Loucy (cell line): ENCODE data around the gene CHKB.

Experiments used
- H2AFZ ChIP-seq: fragments of 200-600 bp; sonication (generic); 2 replicates; pipeline ENCODE4 v1.6.0; 2016; ENCODE audit warnings: antibody characterized with exemption, mild to moderate bottlenecking, low read length, moderate library complexity
- H3F3A ChIP-seq: fragments of 200-600 bp; 2 replicates; pipeline ENCODE4 v1.6.0; 2016; ENCODE audit warnings: antibody characterized with exemption, low read depth, mild to moderate bottlenecking
- H3K27me3 ChIP-seq: fragments of 200-600 bp; sonication (generic); 2 replicates; pipeline ENCODE4 v1.6.1; 2014; ENCODE audit warnings: low read length, mild to moderate bottlenecking; ENCODE audit not compliant: insufficient read depth, poor library complexity, severe bottlenecking
- H3K36me3 ChIP-seq: fragments of 200-600 bp; sonication (generic); 2 replicates; pipeline ENCODE4 v1.6.1; 2016; ENCODE audit warnings: low read length; ENCODE audit not compliant: insufficient read depth
- H3K4me1 ChIP-seq: fragments of 200-600 bp; sonication (generic); 2 replicates; pipeline ENCODE4 v1.5.1; 2014; ENCODE audit warnings: low read length, mild to moderate bottlenecking; ENCODE audit not compliant: insufficient read depth, poor library complexity, severe bottlenecking
- H3K4me2 ChIP-seq: fragments of 200-600 bp; sonication (generic); 2 replicates; pipeline ENCODE4 v1.6.0; 2014; ENCODE audit warnings: antibody characterized with exemption, low read length, low read depth, mild to moderate bottlenecking; ENCODE audit not compliant: poor library complexity, severe bottlenecking
- H3K4me3 ChIP-seq: fragments of 200-600 bp; sonication (generic); 2 replicates; pipeline ENCODE4 v1.5.1; 2014; ENCODE audit warnings: low read length, mild to moderate bottlenecking, mixed read lengths; ENCODE audit not compliant: poor library complexity, severe bottlenecking
- H3K79me2 ChIP-seq: fragments of 200-600 bp; sonication (generic); 2 replicates; pipeline ENCODE4 v1.6.1; 2014; ENCODE audit warnings: low read length; ENCODE audit not compliant: insufficient read depth
- H3K9ac ChIP-seq: fragments of 200-600 bp; sonication (generic); 2 replicates; pipeline ENCODE4 v1.6.0; 2014; ENCODE audit warnings: mild to moderate bottlenecking, low read depth, low read length, moderate library complexity; ENCODE audit not compliant: poor library complexity, severe bottlenecking
- H3K9me2 ChIP-seq: fragments of 200-600 bp; sonication (generic); replicated peaks from 2 replicates; pipeline ENCODE4 v1.6.1; 2016; ENCODE audit warnings: low read depth, low read length, mixed read lengths
- H3K9me3 ChIP-seq: fragments of 200-600 bp; sonication (generic); 2 replicates; pipeline ENCODE4 v1.6.1; 2014; ENCODE audit warnings: mild to moderate bottlenecking, antibody characterized with exemption, low read length, low read depth; ENCODE audit not compliant: insufficient read depth
- H4K20me1 ChIP-seq: fragments of 200-600 bp; sonication (generic); 2 replicates; pipeline ENCODE4 v1.6.0; 2014; ENCODE audit warnings: antibody characterized with exemption, low read length, mild to moderate bottlenecking; ENCODE audit not compliant: insufficient read depth, poor library complexity, severe bottlenecking
- EZH2phosphoT487 ChIP-seq: fragments of 200-600 bp; IDR thresholded peaks from 2 replicates; pipeline ENCODE4 v1.6.1; 2018; ENCODE audit warnings: antibody characterized with exemption, mild to moderate bottlenecking, moderate library complexity, borderline replicate concordance
- TF ChIP-seq, protein P1 (sequence below): fragments of 200-600 bp; sonication (generic); conservative IDR thresholded peaks from 2 replicates; pipeline ENCODE4 v1.5.1; 2014; ENCODE audit warnings: mild to moderate bottlenecking, antibody characterized with exemption, low read length

The CHKB gene

DNA sequence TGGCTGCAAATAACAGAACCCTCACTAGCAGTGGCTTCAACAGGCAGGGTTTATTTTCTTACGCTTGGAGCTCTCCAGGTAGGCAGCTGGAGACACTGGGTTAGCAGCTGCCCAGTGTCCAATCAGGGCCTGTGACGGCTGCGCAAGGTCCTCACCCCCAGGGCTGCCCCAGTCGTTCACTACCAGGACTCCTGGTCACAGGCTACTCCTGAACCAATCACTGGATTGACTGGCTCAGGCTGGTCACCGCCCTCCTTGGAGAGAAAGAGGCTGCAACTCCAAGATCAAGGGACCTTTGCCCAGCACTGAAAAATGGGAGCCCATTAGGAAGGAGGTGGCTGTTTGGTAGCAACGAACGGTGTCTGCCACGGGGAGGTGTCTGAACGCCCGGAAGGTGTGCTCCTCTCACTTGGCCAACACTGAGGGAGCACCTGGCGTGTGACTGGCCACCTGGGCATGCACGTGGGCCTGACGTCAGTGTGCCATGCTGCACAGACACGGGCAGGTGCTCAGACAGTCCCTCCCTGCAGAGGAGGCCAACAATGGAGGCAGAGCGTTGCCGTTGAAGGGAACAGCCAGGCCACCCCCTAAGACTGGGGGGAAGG lies 40.2 kb upstream of the CHKB start:
- peak overlapping the region; percentile 78 for H3K9ac ChIP-seq

DNA sequence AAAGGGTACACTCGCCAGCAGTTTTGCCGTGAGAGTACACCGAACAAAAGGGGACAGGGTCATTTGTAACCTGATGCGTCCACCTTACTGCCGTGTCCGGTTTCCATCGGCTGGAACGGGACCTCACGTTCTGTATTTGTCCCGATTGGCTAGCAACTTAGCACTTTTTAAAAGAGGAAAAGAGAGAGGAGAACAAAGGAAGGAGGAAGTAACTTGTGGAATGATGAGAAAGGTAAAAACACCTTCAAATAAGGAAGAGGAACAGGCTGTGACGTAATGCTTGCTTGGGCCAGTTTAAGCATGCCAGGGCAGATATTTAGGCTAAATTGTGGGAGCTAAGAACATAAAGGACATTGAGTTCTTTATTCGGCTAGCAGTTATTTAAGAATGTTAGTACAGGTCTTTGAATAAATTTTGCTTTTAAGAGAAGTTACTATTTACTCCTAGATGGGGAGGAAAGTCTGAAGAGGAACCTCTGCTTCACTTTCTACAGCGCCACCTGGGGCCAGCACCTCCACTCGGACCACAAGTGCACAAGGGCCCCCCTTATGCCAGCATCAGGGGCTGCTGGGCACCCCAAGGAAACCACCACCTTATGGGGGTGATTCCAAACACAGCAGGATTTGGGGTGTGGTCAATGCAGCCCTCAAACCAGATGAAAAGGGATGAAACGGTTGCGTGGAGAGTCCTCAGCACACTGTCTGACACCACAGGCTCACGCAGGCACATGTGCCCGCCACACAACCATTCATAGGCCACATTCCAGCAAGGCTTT lies 39.5 kb upstream of the CHKB start:
- Histone ChIP-seq H3K79me2 (no peaks in the 10 kb centered on the region), H3K27me3 (no peaks in the 10 kb centered on the region), H3F3A (0 out of 2 replicates have a peak, but pooled peaks cover 4% of the 10 kb centered on the region), H3K4me2 (peak overlapping the region; percentile 96), H3K9ac (peak overlapping the region; percentile 78), H3K4me1 (peaks cover 30% of the 10 kb centered on the region), H4K20me1 (no peaks in the 10 kb centered on the region), H3K36me3 (no peaks in the 10 kb centered on the region), H3K4me3 (peak overlapping the region; percentile 78), H3K9me2 (no peaks in the 10 kb centered on the region), H3K9me3 (no peaks in the 10 kb centered on the region), H2AFZ (peak overlapping the region; percentile 94)
- TF ChIP-seq, protein P1, sequence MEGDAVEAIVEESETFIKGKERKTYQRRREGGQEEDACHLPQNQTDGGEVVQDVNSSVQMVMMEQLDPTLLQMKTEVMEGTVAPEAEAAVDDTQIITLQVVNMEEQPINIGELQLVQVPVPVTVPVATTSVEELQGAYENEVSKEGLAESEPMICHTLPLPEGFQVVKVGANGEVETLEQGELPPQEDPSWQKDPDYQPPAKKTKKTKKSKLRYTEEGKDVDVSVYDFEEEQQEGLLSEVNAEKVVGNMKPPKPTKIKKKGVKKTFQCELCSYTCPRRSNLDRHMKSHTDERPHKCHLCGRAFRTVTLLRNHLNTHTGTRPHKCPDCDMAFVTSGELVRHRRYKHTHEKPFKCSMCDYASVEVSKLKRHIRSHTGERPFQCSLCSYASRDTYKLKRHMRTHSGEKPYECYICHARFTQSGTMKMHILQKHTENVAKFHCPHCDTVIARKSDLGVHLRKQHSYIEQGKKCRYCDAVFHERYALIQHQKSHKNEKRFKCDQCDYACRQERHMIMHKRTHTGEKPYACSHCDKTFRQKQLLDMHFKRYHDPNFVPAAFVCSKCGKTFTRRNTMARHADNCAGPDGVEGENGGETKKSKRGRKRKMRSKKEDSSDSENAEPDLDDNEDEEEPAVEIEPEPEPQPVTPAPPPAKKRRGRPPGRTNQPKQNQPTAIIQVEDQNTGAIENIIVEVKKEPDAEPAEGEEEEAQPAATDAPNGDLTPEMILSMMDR: peak; percentile 69
- TF ChIP-seq EZH2phosphoT487: no peak

More for the DNA sequence above, 40.2 kb upstream of the CHKB start:
- H3K36me3 ChIP-seq: no peaks in the 10 kb centered on the region
- H3F3A ChIP-seq: 0 out of 2 replicates have a peak, but pooled peaks cover 4% of the 10 kb centered on the region
- TF ChIP-seq, protein P1: no peak
- no peak for TF ChIP-seq EZH2phosphoT487
- H3K4me1 ChIP-seq: peaks cover 30% of the 10 kb centered on the region
- no peaks in the 10 kb centered on the region for H3K9me3 ChIP-seq
- no peaks in the 10 kb centered on the region for H3K27me3 ChIP-seq
- no peaks in the 10 kb centered on the region for H3K9me2 ChIP-seq
- H3K4me2 ChIP-seq: peak overlapping the region; percentile 96
- H4K20me1 ChIP-seq: no peaks in the 10 kb centered on the region
- H3K79me2 ChIP-seq: no peaks in the 10 kb centered on the region
- H3K4me3 ChIP-seq: peak overlapping the region; percentile 78
- no peak overlapping the region for H2AFZ ChIP-seq

- Histone ChIP-seq H3K36me3 (no peaks in the 10 kb centered on the region), H3K9me3 (no peaks in the 10 kb centered on the region), H3K4me1 (peaks cover 30% of the 10 kb centered on the region), H3K4me2 (peak overlapping the region; percentile 96), H3F3A (0 out of 2 replicates have a peak, but pooled peaks cover 4% of the 10 kb centered on the region), H3K79me2 (no peaks in the 10 kb centered on the region), H3K4me3 (peak overlapping the region; percentile 78), H3K9ac (peak overlapping the region; percentile 78), H4K20me1 (no peaks in the 10 kb centered on the region), H2AFZ (peak overlapping the region; percentile 94), H3K27me3 (no peaks in the 10 kb centered on the region), H3K9me2 (no peaks in the 10 kb centered on the region)
- TF ChIP-seq, protein P1: no peak
- no peak for TF ChIP-seq EZH2phosphoT487
Measured at GRCh38 chr22:50621356-50621880, 38.8 kb upstream of the CHKB start.
